ENCODE measurements around the gene TSSK3.

DNA sequence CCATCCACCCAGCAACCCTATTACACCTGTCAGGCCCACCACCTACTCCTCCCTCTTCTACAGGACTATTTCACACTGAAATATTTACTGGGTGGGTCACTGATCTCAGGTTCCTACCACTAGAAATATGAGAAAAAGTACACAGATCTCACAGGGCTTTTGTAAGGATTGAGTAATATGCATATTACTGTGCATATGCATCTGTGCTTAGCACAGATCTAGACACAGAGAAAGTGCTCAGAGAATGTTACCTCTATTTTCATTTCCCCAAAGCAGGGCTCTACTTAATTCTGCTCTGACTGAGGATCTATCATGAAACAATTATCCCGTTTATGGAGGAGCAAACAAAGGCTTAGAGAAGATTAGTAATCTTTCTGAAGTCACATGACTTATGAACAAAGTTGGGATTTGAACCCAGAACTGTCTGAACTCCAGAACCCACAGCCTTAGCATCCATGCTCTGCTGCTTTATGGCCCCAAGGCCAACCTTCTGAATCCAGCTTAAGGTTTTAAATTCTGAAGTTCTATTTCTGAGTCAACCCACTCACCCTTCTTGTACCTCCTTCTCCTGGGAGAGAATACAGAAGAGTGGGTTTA is 11.8 kb downstream of the TSSK3 start:
- TF ChIP-seq, protein P1, sequence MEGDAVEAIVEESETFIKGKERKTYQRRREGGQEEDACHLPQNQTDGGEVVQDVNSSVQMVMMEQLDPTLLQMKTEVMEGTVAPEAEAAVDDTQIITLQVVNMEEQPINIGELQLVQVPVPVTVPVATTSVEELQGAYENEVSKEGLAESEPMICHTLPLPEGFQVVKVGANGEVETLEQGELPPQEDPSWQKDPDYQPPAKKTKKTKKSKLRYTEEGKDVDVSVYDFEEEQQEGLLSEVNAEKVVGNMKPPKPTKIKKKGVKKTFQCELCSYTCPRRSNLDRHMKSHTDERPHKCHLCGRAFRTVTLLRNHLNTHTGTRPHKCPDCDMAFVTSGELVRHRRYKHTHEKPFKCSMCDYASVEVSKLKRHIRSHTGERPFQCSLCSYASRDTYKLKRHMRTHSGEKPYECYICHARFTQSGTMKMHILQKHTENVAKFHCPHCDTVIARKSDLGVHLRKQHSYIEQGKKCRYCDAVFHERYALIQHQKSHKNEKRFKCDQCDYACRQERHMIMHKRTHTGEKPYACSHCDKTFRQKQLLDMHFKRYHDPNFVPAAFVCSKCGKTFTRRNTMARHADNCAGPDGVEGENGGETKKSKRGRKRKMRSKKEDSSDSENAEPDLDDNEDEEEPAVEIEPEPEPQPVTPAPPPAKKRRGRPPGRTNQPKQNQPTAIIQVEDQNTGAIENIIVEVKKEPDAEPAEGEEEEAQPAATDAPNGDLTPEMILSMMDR (conservative IDR thresholded peaks at IDR 0.05; ENCODE audit: low read depth in 2 of 2), result no peak
- TF ChIP-seq, protein P2, sequence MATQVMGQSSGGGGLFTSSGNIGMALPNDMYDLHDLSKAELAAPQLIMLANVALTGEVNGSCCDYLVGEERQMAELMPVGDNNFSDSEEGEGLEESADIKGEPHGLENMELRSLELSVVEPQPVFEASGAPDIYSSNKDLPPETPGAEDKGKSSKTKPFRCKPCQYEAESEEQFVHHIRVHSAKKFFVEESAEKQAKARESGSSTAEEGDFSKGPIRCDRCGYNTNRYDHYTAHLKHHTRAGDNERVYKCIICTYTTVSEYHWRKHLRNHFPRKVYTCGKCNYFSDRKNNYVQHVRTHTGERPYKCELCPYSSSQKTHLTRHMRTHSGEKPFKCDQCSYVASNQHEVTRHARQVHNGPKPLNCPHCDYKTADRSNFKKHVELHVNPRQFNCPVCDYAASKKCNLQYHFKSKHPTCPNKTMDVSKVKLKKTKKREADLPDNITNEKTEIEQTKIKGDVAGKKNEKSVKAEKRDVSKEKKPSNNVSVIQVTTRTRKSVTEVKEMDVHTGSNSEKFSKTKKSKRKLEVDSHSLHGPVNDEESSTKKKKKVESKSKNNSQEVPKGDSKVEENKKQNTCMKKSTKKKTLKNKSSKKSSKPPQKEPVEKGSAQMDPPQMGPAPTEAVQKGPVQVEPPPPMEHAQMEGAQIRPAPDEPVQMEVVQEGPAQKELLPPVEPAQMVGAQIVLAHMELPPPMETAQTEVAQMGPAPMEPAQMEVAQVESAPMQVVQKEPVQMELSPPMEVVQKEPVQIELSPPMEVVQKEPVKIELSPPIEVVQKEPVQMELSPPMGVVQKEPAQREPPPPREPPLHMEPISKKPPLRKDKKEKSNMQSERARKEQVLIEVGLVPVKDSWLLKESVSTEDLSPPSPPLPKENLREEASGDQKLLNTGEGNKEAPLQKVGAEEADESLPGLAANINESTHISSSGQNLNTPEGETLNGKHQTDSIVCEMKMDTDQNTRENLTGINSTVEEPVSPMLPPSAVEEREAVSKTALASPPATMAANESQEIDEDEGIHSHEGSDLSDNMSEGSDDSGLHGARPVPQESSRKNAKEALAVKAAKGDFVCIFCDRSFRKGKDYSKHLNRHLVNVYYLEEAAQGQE (IDR thresholded peaks at IDR 0.05; ENCODE audit: unreplicated experiment), result no peak
- TF ChIP-seq POLR2AphosphoS5 (IDR thresholded peaks at IDR 0.05; ENCODE audit: low read depth) (no peak), EZH2 (IDR thresholded peaks at IDR 0.05; ENCODE audit: low read depth, unreplicated experiment) (no peak), EZH2phosphoT487 (IDR thresholded peaks at IDR 0.05; ENCODE audit: unreplicated experiment) (no peak), ZNF114 (CRISPR knock-in tag; IDR thresholded peaks at IDR 0.05) (no peak)
